CD4-positive, alpha-beta T cell treated with Interleukin-10 for 1 hour (primary cell): ENCODE data around the gene TRPM3.

Experiments
- DNase-seq: peaks from one replicate; pipeline ENCODE4 v3.0.0-alpha.2; 2020

The TRPM3 gene

DNA sequence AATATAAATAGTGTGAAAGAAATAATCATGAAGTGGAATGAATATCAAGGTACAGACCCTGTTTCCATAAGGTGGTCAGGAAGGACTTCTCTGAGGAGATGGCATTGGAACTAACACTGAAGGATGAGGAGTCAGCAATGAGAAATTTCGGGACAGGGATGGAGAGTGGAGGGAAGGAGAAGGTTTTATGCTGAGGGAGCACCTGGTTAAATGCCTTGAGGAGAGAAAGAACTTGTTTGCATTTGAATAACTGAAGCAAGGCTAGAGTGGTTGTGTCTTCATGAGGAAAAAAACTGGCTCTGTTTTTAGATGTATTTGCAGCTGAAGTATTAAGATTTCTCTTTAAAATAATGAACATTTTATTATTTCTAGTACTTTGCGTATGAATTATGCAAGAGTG, 180.8 kb downstream of the TRPM3 start:
- no peak for DNase-seq

DNA sequence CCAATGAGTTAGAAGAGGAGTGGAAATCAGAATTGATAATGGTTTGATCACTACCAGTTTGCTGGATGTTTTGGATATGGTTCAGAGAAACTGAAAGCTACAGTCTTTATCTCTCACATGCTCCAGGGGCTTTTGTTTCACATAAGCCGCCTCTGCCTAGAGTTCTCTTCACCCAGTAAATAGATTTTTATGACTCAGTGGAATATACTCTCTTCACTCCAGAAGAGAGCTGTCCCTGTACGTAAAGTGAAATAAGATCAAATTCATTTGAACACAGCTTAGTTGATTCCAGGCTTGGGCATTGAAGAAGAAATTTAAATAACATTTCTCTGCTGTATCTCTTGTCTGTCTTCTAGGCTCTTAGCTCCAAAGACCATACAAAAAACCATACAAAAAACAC, 184.9 kb downstream of the TRPM3 start:
- no peak for DNase-seq

DNA sequence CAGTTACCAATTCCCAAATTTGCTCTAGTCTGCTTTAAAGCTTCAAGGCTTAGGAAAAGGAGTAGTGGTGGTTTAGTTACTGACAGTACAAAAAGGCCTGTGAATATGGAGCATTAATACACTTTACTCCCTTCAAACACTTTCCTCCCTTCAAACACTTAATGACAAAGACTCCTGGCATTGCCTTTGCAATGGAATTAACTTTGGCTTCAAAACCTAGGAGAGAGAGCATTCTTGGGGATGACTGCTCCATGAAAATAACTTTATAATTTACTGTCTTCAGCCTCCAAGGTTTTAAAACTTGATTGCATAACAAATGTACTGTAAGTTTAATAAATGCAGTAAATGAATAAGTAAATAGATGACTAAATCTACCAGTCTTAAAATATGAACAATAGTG, 185.6 kb downstream of the TRPM3 start:
- DNase-seq = no peak

DNA sequence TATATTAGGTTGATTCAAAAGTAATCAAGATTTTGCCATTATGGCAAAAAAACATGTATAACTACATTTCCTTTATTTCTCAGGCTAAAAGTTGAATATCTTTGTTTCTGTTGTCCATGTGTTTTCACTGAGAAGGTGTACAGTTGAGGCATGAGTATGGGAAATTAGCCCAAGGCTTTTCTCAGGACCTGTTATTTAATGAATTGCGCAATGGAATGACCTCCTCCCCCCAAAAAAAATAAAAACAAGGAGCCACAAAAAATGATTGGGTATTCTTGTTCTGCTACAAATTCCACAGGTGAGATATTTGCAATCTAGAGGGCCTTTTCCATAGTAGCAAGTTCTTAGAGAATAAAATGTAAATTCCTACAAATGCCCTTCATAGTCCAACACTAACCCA, 186.8 kb downstream of the TRPM3 start:
- no peak for DNase-seq

DNA sequence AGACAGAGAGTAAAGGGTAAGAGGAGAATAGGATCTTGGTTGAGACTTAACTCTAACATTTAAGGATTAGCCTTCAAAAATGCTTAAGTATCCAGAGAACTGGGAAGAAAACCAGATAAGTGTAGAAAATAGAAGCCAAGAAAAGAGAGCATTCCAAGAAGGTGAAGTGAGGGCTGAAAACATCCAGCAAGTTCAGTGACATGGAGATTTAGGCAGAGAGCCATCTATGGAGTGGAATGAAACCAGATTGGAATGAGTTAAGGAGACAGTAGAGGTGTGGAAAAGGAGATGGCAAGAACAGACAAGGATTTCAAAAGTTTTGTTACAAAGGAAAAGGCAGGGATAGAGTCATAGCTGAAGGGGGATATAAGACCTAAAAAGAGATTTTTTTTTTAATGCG, 188.1 kb downstream of the TRPM3 start:
- DNase-seq = no peak

DNA sequence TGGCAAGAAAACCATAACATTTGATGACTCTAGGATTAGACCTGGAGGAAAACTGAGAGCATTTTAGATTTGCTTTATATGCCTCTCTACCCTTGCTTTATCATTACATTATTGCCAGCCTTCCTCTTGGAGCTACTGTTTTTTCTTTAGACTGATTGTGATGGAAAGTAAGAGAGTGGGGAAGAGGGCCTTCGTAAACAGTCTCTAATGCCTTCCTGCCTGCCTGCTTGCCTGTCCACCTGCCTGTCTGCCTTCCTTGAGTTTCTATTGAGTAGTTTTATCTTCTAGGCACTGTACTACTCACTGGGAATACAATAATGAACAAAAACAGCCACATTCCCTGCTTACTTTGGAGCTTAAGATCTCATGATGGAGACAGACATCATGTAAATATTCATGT, 189.3 kb downstream of the TRPM3 start:
- no peak for DNase-seq

DNA sequence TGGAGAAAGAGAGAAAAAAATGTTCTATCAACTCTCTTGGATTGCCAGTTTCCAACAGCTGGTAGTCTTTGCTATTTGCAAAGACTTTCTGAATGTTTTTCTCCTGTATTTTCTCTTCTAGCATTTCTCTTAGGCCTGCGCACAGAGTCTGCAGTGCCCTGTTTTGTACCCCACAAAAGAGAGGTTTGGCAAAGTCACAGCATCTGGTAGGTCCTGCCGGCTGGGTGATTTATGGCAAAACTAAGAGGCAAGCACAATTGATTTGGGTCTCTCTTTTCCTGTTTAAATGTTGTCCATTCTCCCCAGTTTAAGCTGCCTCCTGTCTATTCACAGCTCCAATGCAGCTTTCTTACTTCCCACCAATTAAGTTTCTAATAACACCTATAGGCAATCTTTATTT, 193.9 kb downstream of the TRPM3 start:
- DNase-seq = no peak

DNA sequence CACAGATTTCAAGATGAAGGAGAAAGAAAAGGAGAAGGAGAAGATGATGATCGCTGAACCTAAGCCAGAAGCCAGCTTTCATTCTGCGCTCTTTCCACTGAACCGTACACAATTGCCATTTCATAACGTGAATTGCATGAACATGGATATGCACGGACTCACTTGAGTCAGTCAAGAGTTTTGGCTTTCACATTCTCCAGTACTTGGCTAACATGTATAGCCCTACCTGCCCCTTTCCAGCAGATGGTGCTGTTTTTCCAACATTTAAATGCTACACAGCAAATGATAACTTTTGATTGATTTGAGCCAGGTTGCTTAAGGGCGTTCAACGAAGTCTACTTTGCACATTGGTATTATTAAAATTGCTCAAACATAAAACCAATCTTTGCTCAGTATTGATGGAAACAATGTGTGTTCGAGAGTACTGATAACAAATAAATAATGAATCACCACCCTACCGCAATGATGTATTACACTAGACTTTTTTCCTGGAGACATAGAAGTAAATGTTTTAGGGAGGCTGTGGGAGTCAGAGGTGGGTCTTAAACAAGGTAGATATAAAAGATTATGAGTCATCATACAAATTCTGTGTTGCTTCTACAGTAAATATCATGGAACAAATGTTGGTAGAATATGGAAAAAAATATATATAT, 196.4 kb downstream of the TRPM3 start:
- DNase-seq = peak; percentile 3

DNA sequence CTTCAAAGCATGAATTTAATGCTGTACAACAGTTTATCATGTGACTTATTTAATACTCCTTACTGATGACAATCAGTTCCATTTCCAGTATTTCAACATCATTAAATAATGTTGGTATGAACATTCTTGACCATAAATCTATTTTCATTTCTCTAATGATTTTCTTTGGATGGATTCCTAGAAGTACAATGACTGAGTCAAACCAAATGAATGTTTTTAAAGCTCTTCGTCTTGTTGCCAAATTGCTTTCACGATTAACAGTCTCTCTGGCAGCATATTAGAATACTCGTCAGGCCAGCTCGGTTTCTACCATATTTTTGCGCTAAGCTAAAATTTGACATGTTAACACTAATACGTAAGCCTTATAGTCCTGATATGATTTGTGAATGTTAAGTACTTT, 197.0 kb downstream of the TRPM3 start:
- no peak for DNase-seq

DNA sequence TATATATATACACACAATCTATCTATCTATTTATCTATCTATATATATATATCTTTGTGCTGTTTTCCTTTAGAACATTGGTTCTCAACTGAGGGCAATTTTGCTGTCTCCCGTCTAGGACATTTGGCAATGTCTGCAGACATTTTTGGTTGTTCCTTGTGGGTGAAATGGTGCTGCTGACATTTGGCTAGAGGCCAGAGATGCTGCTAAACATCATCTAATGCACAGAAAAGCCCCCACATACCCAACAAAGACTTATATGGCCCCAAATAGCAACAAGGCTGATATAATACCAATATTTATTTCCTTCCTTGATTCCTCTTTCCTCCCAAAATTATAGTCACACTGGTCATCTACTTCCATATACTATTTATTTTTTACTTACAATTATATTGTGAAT, 197.5 kb downstream of the TRPM3 start:
- no peak for DNase-seq

DNA sequence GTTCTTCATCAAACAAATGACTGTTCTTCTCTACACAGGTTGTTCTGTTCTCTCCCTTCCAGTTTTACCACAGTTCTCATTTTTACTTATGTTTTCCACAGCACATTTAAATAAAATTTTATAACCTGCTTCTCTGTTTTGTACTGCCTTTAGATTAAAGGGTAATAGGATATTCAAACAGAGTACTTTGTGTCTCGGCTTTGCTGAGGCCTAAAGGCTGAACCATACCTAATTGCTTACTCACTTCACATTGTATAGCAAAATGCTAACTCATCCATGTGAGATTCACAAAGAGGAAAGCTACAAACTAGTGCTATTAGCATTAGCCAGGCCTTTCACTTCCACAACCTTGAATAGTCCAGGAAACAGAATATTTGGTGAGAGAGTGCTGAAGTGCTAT, 200.3 kb downstream of the TRPM3 start:
- no peak for DNase-seq

DNA sequence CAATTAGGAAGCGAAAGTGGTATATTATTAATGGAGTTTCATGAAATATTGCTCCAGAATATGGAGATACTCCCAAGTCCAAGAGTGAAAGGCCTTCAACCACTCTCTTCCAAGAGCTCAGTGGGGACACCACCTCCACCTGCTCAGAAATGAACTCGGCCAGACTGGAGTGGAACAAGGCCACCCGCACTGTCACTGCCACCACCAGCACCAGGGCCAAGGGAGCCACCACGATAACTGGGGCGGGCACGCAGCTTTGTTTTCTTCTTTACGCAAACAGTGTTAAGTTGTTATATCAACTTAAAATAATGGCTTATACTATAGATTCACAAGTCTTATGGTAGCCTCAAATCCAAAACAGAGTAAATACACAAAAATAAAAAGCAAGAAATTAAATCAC, 204.1 kb downstream of the TRPM3 start:
- no peak for DNase-seq

DNA sequence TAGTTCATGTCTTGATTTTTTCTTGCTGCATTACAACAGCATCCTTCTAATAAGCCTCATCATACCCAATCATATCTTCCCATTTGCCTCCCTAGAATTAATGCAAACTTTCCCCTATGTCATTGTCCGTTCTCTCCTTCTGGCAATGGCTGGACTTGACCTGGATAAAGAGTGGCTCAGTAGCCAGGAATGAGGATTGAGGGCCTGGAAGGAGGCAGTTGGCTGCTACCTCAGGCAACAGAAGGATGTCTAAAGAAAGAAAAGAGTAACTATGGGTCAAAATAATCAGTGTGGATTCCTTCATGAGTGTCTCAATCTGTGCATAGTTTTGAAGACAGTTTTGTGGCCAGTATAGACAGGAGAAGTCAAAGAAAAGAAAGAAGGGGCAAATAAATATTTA, 209.6 kb downstream of the TRPM3 start:
- no peak for DNase-seq

DNA sequence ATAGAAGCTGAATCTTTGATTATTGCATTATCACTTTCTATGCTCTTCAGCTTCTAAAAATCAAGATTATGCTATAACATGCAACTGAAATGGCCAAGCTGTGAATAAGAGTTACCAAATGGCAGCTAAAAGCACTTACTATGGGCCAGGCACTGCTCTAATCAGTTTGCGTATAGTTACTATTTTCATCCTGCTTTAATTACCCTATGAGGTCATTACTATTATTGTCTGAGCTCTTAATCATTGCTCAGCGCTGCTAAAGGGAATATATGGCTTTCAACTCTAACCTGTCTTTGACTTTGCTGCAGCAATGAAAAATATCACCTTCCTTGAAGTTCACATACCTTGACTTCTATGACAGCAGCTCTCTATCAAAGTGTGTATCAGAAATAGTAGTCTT, 210.8 kb downstream of the TRPM3 start:
- no peak for DNase-seq

DNA sequence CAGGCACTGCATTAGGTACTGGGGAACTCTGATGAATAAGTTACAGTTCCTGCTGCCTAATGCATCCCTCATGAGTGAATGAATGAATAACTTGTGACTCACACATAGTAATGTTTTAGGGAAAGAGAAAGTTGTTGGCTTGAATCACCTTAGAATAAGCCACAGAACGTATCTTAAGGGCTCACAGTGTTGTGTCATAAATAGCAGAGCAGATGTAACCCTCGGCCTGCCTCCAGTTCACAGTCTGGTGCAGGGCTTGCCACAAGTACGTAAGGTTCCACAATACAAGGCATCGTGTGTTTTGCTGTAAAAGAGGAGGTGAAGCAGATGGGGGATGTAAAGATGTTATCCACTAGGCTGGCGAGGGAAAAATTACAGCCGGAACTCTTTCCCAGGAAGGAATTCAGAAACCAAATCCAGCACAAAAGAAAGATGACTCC, 218.7 kb downstream of the TRPM3 start:
- DNase-seq = no peak

DNA sequence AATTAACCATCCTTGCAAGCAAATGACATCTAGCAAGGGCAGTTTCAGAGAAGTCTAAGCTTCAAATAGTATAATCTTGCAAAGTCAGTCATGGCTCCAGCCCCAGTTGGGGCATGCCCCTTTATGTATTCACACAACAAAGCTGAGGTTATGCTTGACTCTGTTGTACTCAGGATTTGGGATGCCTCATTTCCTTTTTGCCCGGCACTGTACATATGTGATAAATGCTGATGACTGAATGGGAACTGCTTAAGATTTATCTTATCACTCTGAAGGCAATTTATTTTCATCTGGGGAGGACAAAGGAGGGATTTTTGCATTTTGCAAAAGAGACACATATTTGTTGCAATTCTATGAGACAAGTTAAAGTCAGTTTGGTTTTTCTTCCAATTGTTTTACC, 219.2 kb downstream of the TRPM3 start:
- DNase-seq = no peak

DNA sequence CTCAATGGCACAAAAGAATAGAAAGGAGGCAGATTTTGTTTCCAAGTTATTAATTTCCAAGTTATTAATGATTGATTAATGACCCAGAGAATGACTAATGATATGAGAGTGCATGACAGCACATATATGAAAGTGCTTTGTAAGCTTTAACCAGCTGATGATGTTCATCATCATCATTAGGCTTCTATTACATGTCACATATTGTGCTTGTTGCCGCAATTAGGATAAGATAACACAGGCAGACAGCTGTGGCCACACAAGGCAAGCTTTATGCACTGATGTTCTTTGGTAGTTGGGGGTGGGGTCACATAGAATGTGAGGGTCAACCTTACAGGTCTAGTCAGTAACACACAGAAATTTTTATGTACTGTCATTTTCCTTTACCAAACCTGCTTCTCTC, 219.7 kb downstream of the TRPM3 start:
- DNase-seq = no peak

DNA sequence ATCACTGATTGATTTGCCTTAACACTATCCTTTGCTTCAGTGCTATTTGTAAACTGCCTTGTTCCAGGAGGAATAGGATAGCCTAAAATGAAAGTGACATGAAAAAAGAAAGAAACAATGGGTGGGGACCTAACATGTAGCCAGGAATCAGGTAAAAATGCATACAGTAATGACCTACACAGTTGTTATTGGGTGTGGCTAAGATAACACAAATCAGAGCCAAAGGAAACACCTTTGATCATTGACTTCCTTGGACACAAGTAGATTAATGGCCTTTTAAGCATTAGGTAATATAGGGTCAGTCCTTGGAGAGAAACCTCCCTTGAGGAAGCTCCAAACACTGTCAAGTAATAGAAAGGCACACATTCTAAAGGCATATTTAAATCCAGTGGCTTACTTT, 220.4 kb downstream of the TRPM3 start:
- DNase-seq = no peak

DNA sequence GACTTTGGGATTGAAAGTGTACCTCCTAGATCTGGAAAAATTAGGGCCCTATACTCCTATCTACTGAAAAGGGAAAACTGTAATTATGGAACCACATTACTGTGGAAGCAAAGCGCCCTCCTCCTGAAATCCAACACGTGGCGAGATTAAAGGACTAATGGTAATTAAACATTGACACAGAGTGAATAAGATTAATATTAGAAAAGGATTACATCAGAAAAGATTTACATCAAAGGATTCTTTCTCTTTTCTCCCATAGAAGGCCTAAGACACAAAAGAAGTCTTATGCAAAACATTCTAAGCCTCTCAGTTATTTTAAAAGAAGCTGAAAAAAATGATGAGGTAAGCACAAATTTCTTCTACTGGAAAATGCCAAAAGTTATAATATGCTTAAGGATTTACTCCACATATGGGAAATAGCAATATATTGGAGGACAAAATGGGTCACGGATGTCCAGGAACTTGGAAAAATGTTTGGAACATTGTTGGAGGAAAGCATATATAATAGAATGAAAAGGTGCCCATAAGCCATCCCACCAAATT, 227.8 kb downstream of the TRPM3 start:
- DNase-seq = no peak

DNA sequence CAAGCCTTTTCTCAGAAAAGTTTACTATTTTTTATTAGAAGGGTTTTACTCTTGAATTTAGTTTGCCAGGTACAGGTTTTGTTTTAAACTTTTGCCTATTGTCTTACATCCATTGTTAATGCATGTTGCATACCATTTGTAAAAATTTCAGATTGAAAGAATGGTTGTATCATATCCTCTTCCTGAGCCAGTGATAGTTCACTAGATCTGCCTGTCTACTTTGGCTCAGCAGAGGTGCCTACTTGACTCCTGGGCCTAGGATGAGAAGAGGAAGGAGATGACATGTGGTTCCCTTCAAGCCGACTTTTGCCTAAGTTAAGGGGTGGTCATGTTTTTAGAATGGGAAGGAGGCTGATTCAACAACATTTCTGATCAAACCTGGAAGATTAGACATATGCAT, 232.9 kb downstream of the TRPM3 start:
- no peak for DNase-seq

DNA sequence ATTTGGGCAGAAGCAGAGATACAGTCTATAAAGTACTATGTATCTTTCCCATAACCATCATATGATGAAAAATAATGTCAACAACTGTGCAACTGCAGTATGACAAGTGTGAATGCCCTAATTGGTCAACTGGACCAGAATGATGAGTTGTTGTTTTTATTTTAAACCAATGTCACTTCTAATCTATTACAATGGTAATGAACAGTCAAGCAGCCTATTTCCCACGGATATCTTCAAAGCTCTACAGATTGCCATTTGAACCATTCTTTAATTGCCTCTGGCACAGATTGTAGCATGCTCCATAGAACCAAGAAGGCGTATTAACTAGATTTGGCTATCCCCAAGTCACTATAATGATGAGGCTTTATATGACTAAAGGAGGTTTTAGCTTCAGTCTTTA, 233.6 kb downstream of the TRPM3 start:
- DNase-seq = no peak

DNA sequence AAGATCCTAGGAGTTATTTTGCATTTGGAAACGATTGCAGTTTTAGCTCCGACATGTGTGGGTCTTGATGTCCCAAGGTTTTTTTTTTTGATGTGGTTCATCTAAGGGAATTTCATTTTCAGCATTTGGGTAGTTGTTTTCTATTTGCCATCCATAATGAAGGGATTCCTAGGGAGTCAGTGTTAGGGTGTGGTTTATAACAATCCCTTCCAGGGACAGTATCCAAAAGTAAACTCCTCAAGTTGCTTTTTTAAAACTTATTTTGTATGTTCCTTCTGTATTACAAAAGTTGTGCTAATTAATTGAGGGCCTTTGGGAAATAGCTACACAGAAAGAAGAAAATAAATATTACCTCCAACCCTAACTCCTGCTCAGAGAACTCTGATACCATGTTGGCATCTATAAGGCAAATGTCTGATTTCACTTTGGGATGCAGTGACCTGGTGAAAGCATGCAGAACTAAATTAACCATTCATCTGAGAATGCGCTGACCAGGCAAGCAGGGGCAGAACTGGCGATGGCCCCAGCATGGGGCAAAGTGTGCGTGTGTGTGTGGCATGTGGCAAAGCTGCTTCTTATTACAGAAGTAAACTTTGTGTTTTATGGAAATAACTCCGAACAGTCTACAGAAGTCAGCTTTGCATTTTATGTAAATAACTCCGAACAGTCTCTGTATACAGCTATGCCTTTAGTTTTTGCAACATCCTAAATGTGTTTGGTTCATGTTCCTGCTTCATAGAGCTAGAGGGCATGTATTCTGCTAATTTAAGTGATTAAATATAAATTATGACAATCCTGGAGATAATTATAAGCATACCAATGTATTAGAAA, 237.2 kb downstream of the TRPM3 start:
- DNase-seq = no peak

DNA sequence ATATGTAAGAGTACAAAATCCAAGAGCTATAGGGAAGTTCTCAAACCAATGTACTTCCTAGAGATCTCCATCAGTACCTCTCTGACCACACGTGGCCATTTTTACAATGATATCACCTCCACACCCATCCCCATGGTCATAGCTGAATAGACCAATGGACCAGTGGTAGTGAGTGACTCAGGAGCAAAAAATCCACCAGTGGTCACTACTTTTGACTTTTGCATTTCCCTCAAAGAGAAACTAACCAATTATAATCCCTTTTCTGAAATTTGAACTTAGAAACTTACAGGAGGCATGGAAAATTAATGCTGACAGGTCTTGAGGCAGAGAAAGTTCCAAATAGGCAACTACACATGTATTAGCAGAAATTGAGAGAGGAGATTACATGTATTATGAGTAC, 238.4 kb downstream of the TRPM3 start:
- no peak for DNase-seq

DNA sequence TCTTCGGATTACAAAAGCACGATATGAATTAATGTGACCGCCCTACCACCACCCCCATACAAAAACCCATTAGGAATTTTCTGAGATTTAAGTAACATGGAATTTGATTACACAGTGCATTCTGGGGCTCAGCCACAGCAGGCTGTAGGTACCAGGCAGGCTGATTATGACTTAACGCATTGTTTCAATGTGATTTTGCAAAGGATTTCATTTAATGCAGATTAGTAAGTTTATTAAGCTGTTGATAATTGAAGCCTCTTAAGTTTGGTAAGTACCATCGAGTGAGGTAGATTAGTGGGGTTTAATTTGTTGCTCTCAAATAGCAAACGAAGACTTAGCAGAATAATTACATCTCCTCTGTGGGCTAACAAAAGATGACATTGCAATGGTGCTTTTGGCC, 240.1 kb downstream of the TRPM3 start:
- no peak for DNase-seq

DNA sequence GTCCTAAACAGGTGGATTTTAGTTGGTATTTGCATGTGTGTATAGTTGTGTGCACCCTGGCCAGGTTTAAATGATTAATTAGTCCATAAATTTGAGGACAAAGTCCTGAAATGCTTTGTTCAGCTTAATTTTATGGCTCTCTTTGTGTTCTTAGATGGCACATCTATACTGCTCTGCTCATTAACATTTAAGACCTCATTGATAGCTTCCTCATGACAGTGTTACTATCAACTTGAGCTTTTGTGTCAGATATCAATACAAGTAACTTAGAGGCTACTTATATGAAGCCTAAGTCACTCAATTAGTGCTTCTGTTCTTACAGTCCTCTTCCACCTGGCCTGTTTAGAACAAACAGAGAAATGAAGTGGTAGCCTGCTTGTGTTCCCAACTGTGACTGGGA, 240.9 kb downstream of the TRPM3 start:
- no peak for DNase-seq
